Colonic mucosa (tissue), 4 donors: Measurements from ENCODE around the gene DRAXIN. TPM values are rescaled to one million over a fixed set of nuclear protein-coding genes. Genes with fewer than 3 reads are reported as not detected.

Experiments
- DNase-seq: peaks from one replicate; pipeline ENCODE4 v3.0.0-alpha.2; 2020
- H3K27ac ChIP-seq: fragments of 200-600 bp; one replicate; pipeline ENCODE4 v1.8.0; 2021
- H3K27me3 ChIP-seq: fragments of 200-600 bp; one replicate; pipeline ENCODE4 v1.8.0; 2021
- H3K36me3 ChIP-seq: fragments of 200-600 bp; one replicate; pipeline ENCODE4 v1.8.0; 2021
- H3K4me1 ChIP-seq: fragments of 200-600 bp; one replicate; pipeline ENCODE4 v1.8.0; 2021; ENCODE audit warnings: mild to moderate bottlenecking
- H3K4me3 ChIP-seq: fragments of 200-600 bp; one replicate; pipeline ENCODE4 v1.8.0; 2021
- H3K9ac ChIP-seq, 2 donors: one replicate each; pipeline ENCODE4 v1.7.0; 2013; ENCODE audit warnings: control low read depth in 2 of 2, low read depth in 2 of 2, low read length in 2 of 2
- H3K9me3 ChIP-seq: fragments of 200-600 bp; one replicate; pipeline ENCODE4 v1.8.0; 2021
- CTCF ChIP-seq: fragments of 200-600 bp; IDR thresholded peaks from one replicate; pipeline ENCODE4 v1.8.0; 2022; ENCODE audit warnings: antibody characterized with exemption, mild to moderate bottlenecking
- intact Hi-C: fragments of 100-400 bp; cut with DNase I; formaldehyde crosslinking; loops from one replicate; pipeline ENCODE4 v1.14.1; 2022
- total RNA-seq, 2 donors: library from RNA; stranded (reverse); fragmentation: NEBNext Ultra II Directional in 1 of 2; extraction: Animal tissue kit (Norgen Biotek cat#: 25700) in 1 of 2; gene quantifications; one replicate each; pipeline ENCODE4 v1.2.1, GENCODE V29; 2021
- donor health status: healthy.
- donor health status: DM: no; HTN: no; CAD: no.
- donor health status: DM: no; HTN: no; CAD: no.

Gene DRAXIN
- total RNA-seq, 2 donors from 2014 or later: 0.05 TPM

DNA sequence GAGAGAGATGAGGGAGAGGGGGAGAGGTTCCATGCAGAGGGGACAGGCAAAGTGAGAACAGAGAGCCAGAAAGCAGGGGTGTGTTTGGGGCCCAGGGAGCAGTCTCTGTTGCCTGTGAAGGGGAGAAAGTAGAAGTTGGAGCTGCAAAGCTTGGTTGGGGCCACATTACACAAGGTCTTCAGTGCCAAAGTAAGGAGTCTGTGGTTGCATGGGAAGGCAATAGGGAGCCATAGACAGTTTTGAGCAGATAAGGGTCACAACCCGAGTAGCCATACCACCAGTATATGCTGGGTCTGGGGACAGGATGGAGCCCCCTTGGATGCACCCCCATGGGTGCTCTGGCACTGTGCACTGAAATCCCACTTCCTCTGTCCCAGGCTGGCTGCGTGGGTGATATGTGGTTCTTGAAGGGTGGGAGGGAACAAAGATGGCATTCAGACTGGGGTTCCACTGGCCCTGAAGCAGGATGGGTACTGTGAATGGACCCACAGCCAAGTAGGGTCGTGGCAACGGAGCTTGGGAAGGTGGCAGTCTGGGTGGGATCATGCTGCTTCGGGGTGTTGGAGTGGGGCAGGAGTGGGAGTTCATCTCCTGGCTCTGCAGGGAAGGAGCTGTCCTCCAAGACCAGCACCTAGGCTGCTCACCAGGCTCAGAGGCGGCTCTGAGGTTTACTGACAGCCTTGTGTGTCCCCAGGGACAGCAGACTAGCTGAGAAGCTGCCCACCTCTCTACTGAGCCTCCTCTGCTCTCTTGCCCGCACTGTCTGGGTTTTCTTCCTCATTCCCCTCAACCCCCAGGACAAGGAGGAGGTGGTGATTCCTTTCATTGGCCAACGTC is 12.1 kb downstream of the DRAXIN start:
- TF ChIP-seq CTCF: no peak
- intact Hi-C loops: no loop called here
- Histone ChIP-seq H3K9me3 (no peaks in the 10 kb centered on the region), H3K9ac (no peak overlapping the region), H3K36me3 (no peaks in the 10 kb centered on the region), H3K4me3 (no peak overlapping the region), H3K4me1 (no peaks in the 10 kb centered on the region), H3K27me3 (no peaks in the 10 kb centered on the region), H3K27ac (no peak overlapping the region)
- no peak for DNase-seq

GRCh38 chr1:11704194-11704529 is 12.7 kb downstream of the DRAXIN start:
- H3K9ac ChIP-seq: no peak overlapping the region
- no peak for DNase-seq
- no peaks in the 10 kb centered on the region for H3K4me1 ChIP-seq
- no peak overlapping the region for H3K4me3 ChIP-seq
- no peaks in the 10 kb centered on the region for H3K36me3 ChIP-seq
- no peak for TF ChIP-seq CTCF
- no peak overlapping the region for H3K27ac ChIP-seq
- no peaks in the 10 kb centered on the region for H3K9me3 ChIP-seq
- no peaks in the 10 kb centered on the region for H3K27me3 ChIP-seq
- intact Hi-C loops: no loop called here

DNA sequence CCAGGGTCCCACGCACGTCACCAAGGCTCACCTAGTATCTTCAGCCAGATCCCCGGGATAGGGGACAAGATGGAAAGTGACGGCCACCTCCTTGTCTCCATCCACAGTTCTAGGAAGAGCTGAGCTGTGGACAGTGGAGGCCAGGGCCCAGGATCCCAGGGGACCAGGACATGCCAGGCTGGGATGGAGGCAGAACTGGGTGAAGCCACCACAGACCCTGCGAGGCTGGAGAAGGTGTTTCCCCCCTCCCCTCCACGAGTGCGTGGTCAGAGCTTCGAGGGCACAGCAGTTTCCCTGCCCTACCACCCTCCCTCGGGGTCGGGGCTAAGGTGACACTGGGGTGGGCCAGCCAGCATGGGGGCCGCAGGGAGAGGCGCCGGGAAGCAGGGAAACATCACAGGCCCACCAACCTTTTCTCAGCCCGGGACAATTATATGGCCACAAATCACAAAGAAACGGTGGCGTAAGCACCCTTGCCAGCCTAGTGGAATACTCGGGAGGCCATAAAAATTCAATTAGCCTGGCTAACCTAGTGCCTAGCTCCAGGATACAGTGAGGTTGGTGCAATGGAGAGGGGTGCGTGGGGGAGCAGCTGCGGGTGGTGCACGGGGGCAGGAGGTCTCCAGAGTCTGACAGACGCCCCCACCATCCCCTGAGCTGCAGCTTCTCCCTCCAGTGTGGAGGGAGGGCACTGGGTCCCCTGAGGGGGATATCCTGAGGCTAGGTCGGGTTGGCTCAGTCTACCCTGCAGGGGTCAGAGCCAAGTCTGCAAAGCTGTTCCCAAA is 13.4 kb downstream of the DRAXIN start:
- Histone ChIP-seq H3K36me3 (no peaks in the 10 kb centered on the region), H3K9ac (no peak overlapping the region), H3K27me3 (no peaks in the 10 kb centered on the region), H3K4me1 (no peaks in the 10 kb centered on the region), H3K27ac (no peak overlapping the region), H3K9me3 (no peaks in the 10 kb centered on the region), H3K4me3 (no peak overlapping the region)
- intact Hi-C loops: no loop called here
- DNase-seq: no peak
- TF ChIP-seq CTCF: no peak

DNA sequence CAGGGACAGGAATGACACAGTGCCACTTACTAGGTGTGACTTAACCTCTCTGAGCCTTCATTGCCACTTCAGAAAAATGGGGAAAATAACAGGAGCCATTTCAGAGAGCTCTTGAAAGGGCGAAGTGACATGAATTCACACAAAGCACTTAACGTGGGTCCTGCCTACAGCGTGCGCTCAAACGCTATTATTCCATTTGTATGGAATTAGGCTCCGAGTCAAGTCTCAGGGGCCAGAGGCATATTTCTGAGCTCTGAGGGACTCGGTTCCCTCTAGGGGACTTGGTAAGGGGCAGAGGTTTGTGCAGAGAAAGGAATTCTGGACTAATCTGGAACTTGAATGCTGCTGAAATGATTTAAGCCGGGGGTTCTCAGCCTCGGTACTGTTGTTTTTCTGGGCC is 14.1 kb downstream of the DRAXIN start:
- no peaks in the 10 kb centered on the region for H3K36me3 ChIP-seq
- intact Hi-C loops: no loop called here
- DNase-seq: no peak
- H3K27ac ChIP-seq: no peak overlapping the region
- H3K27me3 ChIP-seq: no peaks in the 10 kb centered on the region
- H3K4me1 ChIP-seq: no peaks in the 10 kb centered on the region
- H3K9ac ChIP-seq: no peak overlapping the region
- TF ChIP-seq CTCF: no peak
- no peaks in the 10 kb centered on the region for H3K9me3 ChIP-seq
- H3K4me3 ChIP-seq: no peak overlapping the region

DNA sequence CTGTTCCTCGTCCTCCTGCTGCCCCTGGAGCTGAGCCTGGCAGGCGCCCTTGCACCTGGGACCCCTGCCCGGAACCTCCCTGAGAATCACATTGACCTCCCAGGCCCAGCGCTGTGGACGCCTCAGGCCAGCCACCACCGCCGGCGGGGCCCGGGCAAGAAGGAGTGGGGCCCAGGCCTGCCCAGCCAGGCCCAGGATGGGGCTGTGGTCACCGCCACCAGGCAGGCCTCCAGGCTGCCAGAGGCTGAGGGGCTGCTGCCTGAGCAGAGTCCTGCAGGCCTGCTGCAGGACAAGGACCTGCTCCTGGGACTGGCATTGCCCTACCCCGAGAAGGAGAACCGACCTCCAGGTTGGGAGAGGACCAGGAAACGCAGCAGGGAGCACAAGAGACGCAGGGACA is 14.8 kb downstream of the DRAXIN start:
- no peaks in the 10 kb centered on the region for H3K36me3 ChIP-seq
- no peak overlapping the region for H3K9ac ChIP-seq
- H3K9me3 ChIP-seq: no peaks in the 10 kb centered on the region
- H3K4me3 ChIP-seq: no peak overlapping the region
- H3K27me3 ChIP-seq: no peaks in the 10 kb centered on the region
- H3K4me1 ChIP-seq: no peaks in the 10 kb centered on the region
- intact Hi-C loops: no loop called here
- no peak for DNase-seq
- no peak overlapping the region for H3K27ac ChIP-seq
- no peak for TF ChIP-seq CTCF
